Liver (tissue), 9 donors: ENCODE results near the gene TTC24. TPM values are rescaled to one million over a fixed set of nuclear protein-coding genes. Genes with fewer than 3 reads are reported as not detected.

Experiments
- DNase-seq: peaks from one replicate; pipeline ENCODE4 v3.0.0-alpha.2; 2017; ENCODE audit warnings: low spot score
- H3K27ac ChIP-seq, 2 donors: one replicate each; pipeline ENCODE4 v1.7.0; 2013; ENCODE audit warnings: inconsistent platforms in 2 of 2, low read length in 2 of 2, control low read depth in 1 of 2, low read depth in 1 of 2, mild to moderate bottlenecking in 1 of 2
- H3K27me3 ChIP-seq, 4 donors: one replicate each; pipeline versions ENCODE4 v1.6.1 to v1.7.0; 2013; ENCODE audit warnings: low read length in 3 of 4, inconsistent platforms in 1 of 4, mild to moderate bottlenecking in 1 of 4, moderate library complexity in 1 of 4; ENCODE audit not compliant: control insufficient read depth in 4 of 4, insufficient read depth in 4 of 4
- H3K36me3 ChIP-seq, 4 donors: one replicate each; pipeline versions ENCODE4 v1.6.1 to v1.7.0; 2013; ENCODE audit warnings: low read length in 3 of 4, mild to moderate bottlenecking in 3 of 4, low read depth in 1 of 4, moderate library complexity in 1 of 4; ENCODE audit not compliant: control insufficient read depth in 4 of 4, insufficient read depth in 3 of 4
- H3K4me1 ChIP-seq, 4 donors: one replicate each; pipeline versions ENCODE4 v1.6.1 to v1.7.0; 2013; ENCODE audit warnings: low read length in 3 of 4, mild to moderate bottlenecking in 3 of 4, moderate library complexity in 1 of 4; ENCODE audit not compliant: control insufficient read depth in 4 of 4, insufficient read depth in 4 of 4
- H3K4me3 ChIP-seq, 3 donors: one replicate each; pipeline versions ENCODE4 v1.6.1 to v1.7.0; 2013; ENCODE audit warnings: low read length in 3 of 3, control low read depth in 1 of 3, low read depth in 1 of 3, mild to moderate bottlenecking in 1 of 3
- H3K9ac ChIP-seq, 2 donors: one replicate each; pipeline ENCODE4 v1.7.0; 2013; ENCODE audit warnings: low read length in 2 of 2, mild to moderate bottlenecking in 2 of 2, moderate library complexity in 2 of 2, control low read depth in 1 of 2, low read depth in 1 of 2
- H3K9me3 ChIP-seq, 4 donors: one replicate each; pipeline versions ENCODE4 v1.6.1 to v1.7.0; 2013; ENCODE audit warnings: low read length in 3 of 4; ENCODE audit not compliant: control insufficient read depth in 4 of 4
- EGR1 ChIP-seq, 2 donors: IDR thresholded peaks; 2 replicates each; pipeline ENCODE4 v1.6.1; 2016 to 2018; ENCODE audit warnings: antibody characterized with exemption in 2 of 2, low read depth in 2 of 2
- FOXA2 ChIP-seq: IDR thresholded peaks from 2 replicates; pipeline ENCODE4 v1.6.1; 2016; ENCODE audit warnings: antibody characterized with exemption
- HNF4A ChIP-seq, 2 donors: conservative IDR thresholded peaks; 2 replicates each; pipeline ENCODE4 v1.6.1; 2016; ENCODE audit warnings: antibody characterized with exemption in 2 of 2, mild to moderate bottlenecking in 2 of 2
- JUND ChIP-seq, 2 donors: IDR thresholded peaks; 2 replicates each; pipeline ENCODE4 v1.6.1; 2016; ENCODE audit warnings: antibody characterized with exemption in 2 of 2
- NR2F2 ChIP-seq: IDR thresholded peaks from 2 replicates; pipeline ENCODE4 v1.6.1; 2016; ENCODE audit warnings: antibody characterized with exemption
- RXRA ChIP-seq, 2 donors: IDR thresholded peaks; 2 replicates each; pipeline ENCODE4 v1.6.1; 2017 to 2018; ENCODE audit warnings: antibody characterized with exemption in 2 of 2, mild to moderate bottlenecking in 1 of 2
- SP1 ChIP-seq: IDR thresholded peaks from 2 replicates; pipeline ENCODE4 v1.6.1; 2018; ENCODE audit warnings: antibody characterized with exemption, mild to moderate bottlenecking
- TAF1 ChIP-seq: conservative IDR thresholded peaks from 2 replicates; pipeline ENCODE4 v1.6.1; 2016; ENCODE audit warnings: antibody characterized with exemption, mild to moderate bottlenecking
- YY1 ChIP-seq: IDR thresholded peaks from 2 replicates; pipeline ENCODE4 v1.6.1; 2016; ENCODE audit warnings: antibody characterized with exemption, mild to moderate bottlenecking
- WGBS: extraction: QIAGEN DNeasy Blood & Tissue Kit; methylation state at CpG from one replicate; pipeline ENCODE4 v1.1.7; 2013; 5-methylcytosine and 5-hydroxymethylcytosine counted together
- polyA plus RNA-seq, 2 donors: library from polyadenylated mRNA; stranded (reverse) in 1 of 2; unstranded in 1 of 2; fragments of 200-250 nt in 1 of 2; fragments of >200 nt in 1 of 2; fragmentation: Nextera tagmentation in 1 of 2; extraction: Ambion mirVana in 1 of 2; gene quantifications; one replicate each; pipeline versions ENCODE4 v1.2.1 to v1.2.3, GENCODE V29; 2013 to 2015
- total RNA-seq, 2 donors: library from RNA; depleted of rRNA; stranded (reverse); fragments of >200 nt; gene quantifications; one replicate each; pipeline ENCODE4 v1.2.3, GENCODE V29; 2014
- TF ChIP-seq, protein P1 (sequence below): IDR thresholded peaks from 2 replicates; pipeline ENCODE4 v1.6.1; 2016; ENCODE audit warnings: antibody characterized with exemption
- TF ChIP-seq, protein P2 (sequence below): fragments of 150-350 bp; IDR thresholded peaks from 2 replicates; pipeline ENCODE4 v1.5.1; 2017; ENCODE audit warnings: improper control_type of control experiment, low read depth, low read length; ENCODE audit not compliant: missing input control
- TF ChIP-seq, protein P3 (sequence below): IDR thresholded peaks from 2 replicates; pipeline ENCODE4 v1.6.1; 2016; ENCODE audit warnings: antibody characterized with exemption
- TF ChIP-seq, protein P4 (sequence below): IDR thresholded peaks from 2 replicates; pipeline ENCODE4 v1.6.1; 2016; ENCODE audit warnings: antibody characterized with exemption, mild to moderate bottlenecking
- donor health status: healthy.
- donor health status: healthy.
- donor health status: healthy.
- donor health status: healthy.
- donor health status: healthy.

TTC24 gene
- total and polyA plus RNA-seq, 4 donors: 0.08 to 0.14 (median 0.10) TPM; not detected in 1

DNA sequence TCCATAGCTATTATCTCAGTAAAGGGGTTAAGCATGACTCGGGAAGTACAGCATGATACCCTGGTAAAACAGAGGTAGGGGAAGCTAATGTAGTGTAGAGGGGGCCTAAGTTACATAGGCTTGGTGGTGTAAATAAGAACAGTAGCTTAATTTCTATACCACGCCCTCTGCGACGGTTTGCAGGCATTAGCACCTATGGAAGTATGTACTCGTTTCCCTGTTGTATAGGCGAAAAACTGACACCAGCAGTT is 11.6 kb downstream of the TTC24 start:
- DNase-seq: no peak
- H3K4me1 ChIP-seq: peaks cover 3 to 15% (median 9%) of the 10 kb centered on the region in 4 donors
- H3K36me3 ChIP-seq: peaks cover 3 to 16% (median 11%) of the 10 kb centered on the region in 4 donors
- TF ChIP-seq, protein P1, sequence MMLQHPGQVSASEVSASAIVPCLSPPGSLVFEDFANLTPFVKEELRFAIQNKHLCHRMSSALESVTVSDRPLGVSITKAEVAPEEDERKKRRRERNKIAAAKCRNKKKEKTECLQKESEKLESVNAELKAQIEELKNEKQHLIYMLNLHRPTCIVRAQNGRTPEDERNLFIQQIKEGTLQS: no peak
- TF ChIP-seq, protein P2, sequence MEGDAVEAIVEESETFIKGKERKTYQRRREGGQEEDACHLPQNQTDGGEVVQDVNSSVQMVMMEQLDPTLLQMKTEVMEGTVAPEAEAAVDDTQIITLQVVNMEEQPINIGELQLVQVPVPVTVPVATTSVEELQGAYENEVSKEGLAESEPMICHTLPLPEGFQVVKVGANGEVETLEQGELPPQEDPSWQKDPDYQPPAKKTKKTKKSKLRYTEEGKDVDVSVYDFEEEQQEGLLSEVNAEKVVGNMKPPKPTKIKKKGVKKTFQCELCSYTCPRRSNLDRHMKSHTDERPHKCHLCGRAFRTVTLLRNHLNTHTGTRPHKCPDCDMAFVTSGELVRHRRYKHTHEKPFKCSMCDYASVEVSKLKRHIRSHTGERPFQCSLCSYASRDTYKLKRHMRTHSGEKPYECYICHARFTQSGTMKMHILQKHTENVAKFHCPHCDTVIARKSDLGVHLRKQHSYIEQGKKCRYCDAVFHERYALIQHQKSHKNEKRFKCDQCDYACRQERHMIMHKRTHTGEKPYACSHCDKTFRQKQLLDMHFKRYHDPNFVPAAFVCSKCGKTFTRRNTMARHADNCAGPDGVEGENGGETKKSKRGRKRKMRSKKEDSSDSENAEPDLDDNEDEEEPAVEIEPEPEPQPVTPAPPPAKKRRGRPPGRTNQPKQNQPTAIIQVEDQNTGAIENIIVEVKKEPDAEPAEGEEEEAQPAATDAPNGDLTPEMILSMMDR: no peak
- no peak for TF ChIP-seq EGR1 (IDR thresholded peaks at IDR 0.05; ENCODE audit: low read depth in 2 of 2)
- TF ChIP-seq HNF4A (conservative IDR thresholded peaks at IDR 0.05): no peak
- no peak for TF ChIP-seq NR2F2
- no peak for TF ChIP-seq RXRA (IDR thresholded peaks at IDR 0.05)
- TF ChIP-seq JUND (IDR thresholded peaks at IDR 0.05): no peak
- TF ChIP-seq YY1: no peak
- H3K9ac ChIP-seq: peak overlapping the region; percentile 18 to 86
- no peaks in the 10 kb centered on the region for H3K9me3 ChIP-seq
- 39% methylated on average over 6 of the region's 6 CpGs for WGBS
- H3K4me3 ChIP-seq: peak overlapping the region; percentile 57 to 72 (median 67)
- H3K27ac ChIP-seq: peak overlapping the region in 1 of 2 donors; percentile 60
- no peaks in the 10 kb centered on the region for H3K27me3 ChIP-seq

DNA sequence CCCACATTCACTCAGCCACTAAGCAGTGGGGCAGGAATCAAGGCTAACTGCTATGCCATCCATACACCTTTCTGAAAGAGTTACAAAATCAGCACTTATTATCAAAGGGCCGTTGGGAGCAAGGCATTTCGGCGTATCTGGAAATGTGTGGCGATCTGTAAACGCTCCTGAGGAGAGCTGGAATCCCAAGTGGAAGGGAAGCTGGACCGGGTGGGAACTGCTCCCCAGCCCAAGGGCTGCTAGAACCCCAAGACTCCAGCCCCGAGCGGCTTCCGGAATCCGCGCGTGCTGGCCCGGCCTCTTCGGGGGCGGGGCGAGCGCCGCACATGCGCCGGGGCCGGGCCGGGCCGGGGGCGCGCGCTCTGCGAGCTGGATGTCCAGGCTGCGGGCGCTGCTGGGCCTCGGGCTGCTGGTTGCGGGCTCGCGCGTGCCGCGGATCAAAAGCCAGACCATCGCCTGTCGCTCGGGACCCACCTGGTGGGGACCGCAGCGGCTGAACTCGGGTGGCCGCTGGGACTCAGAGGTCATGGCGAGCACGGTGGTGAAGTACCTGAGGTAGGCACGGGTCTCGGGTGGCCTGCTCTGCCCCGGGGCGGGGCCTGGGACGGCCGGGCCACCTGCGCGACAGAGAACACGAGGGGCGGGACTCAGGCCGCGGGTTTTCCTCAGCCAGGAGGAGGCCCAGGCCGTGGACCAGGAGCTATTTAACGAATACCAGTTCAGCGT is 12.1 kb downstream of the TTC24 start, which contains the start of gene NAXE:
Gene NAXE, plus strand, starts transcription at position 345 of the 726 bp plus-strand sequence. Its CDS starts 29 bp downstream, at position 374.
- Histone ChIP-seq H3K36me3 (peaks cover 3 to 21% (median 13%) of the 10 kb centered on the region in 4 donors), H3K27me3 (no peaks in the 10 kb centered on the region), H3K4me1 (peaks cover 3 to 15% (median 9%) of the 10 kb centered on the region in 4 donors), H3K9ac (peak within 1 kb of the TSS; percentile 60 to 86), H3K27ac (peak within 1 kb of the TSS; percentile 66 to 77), H3K4me3 (peak within 1 kb of the TSS; percentile 57 to 83 (median 72)), H3K9me3 (no peaks in the 10 kb centered on the region)
- WGBS: under 1% methylated on average over 60 of the region's 60 CpGs
- TF ChIP-seq YY1: no peak
- TF ChIP-seq RXRA (IDR thresholded peaks at IDR 0.05): peak in 1 of 2 donors; percentile 51
- no peak for TF ChIP-seq SP1
- TF ChIP-seq, protein P3, sequence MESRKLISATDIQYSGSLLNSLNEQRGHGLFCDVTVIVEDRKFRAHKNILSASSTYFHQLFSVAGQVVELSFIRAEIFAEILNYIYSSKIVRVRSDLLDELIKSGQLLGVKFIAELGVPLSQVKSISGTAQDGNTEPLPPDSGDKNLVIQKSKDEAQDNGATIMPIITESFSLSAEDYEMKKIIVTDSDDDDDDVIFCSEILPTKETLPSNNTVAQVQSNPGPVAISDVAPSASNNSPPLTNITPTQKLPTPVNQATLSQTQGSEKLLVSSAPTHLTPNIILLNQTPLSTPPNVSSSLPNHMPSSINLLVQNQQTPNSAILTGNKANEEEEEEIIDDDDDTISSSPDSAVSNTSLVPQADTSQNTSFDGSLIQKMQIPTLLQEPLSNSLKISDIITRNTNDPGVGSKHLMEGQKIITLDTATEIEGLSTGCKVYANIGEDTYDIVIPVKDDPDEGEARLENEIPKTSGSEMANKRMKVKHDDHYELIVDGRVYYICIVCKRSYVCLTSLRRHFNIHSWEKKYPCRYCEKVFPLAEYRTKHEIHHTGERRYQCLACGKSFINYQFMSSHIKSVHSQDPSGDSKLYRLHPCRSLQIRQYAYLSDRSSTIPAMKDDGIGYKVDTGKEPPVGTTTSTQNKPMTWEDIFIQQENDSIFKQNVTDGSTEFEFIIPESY: no peak
- peak; percentile 73 for DNase-seq

DNA sequence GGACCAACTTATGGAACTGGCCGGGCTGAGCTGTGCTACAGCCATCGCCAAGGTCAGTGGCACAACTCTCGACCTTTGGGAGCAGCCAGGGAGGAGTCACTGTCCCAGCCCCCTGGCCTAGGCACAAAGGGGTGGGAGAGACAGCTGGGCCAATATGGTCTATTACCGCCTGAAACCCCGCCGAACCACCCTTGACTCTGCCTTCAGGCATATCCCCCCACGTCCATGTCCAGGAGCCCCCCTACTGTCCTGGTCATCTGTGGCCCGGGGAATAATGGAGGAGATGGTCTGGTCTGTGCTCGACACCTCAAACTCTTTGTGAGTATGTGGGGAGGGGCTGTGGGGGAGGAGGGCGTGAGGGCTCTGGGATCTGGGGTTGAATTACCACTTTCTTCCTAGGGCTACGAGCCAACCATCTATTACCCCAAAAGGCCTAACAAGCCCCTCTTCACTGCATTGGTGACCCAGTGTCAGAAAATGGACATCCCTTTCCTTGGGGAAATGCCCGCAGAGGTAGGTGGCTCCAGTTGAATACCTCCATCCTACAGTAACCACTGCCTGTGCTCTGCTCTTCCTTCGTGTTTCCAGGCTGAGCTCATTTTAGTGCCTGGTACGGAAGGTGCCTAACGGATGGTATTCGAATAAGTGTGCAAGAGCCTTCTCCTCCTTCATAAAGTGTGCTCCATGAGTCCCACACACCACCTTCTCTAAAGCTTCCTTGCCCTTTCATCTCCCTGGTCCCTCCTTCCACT is 12.8 kb downstream of the TTC24 start:
- 65% methylated on average over 16 of the region's 16 CpGs for WGBS
- peak overlapping the region; percentile 60 to 68 for H3K9ac ChIP-seq
- no peaks in the 10 kb centered on the region for H3K9me3 ChIP-seq
- DNase-seq: no peak
- peaks cover 3 to 15% (median 9%) of the 10 kb centered on the region in 4 donors for H3K4me1 ChIP-seq
- peak overlapping the region; percentile 57 to 83 (median 72) for H3K4me3 ChIP-seq
- peak overlapping the region; percentile 66 to 77 for H3K27ac ChIP-seq
- TF ChIP-seq, protein P4, sequence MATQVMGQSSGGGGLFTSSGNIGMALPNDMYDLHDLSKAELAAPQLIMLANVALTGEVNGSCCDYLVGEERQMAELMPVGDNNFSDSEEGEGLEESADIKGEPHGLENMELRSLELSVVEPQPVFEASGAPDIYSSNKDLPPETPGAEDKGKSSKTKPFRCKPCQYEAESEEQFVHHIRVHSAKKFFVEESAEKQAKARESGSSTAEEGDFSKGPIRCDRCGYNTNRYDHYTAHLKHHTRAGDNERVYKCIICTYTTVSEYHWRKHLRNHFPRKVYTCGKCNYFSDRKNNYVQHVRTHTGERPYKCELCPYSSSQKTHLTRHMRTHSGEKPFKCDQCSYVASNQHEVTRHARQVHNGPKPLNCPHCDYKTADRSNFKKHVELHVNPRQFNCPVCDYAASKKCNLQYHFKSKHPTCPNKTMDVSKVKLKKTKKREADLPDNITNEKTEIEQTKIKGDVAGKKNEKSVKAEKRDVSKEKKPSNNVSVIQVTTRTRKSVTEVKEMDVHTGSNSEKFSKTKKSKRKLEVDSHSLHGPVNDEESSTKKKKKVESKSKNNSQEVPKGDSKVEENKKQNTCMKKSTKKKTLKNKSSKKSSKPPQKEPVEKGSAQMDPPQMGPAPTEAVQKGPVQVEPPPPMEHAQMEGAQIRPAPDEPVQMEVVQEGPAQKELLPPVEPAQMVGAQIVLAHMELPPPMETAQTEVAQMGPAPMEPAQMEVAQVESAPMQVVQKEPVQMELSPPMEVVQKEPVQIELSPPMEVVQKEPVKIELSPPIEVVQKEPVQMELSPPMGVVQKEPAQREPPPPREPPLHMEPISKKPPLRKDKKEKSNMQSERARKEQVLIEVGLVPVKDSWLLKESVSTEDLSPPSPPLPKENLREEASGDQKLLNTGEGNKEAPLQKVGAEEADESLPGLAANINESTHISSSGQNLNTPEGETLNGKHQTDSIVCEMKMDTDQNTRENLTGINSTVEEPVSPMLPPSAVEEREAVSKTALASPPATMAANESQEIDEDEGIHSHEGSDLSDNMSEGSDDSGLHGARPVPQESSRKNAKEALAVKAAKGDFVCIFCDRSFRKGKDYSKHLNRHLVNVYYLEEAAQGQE: no peak
- TF ChIP-seq, protein P3: no peak
- TF ChIP-seq TAF1 (no peak), FOXA2 (no peak), EGR1 (IDR thresholded peaks at IDR 0.05; ENCODE audit: low read depth in 2 of 2) (no peak), JUND (IDR thresholded peaks at IDR 0.05) (no peak)
- no peaks in the 10 kb centered on the region for H3K27me3 ChIP-seq
- peaks cover 6 to 28% (median 13%) of the 10 kb centered on the region in 4 donors for H3K36me3 ChIP-seq
